Measurements from ENCODE around the gene NT5DC2.
A peak's percentile ranks its signal among the peaks of the same experiment; 100 is the strongest.

NT5DC2 gene

DNA sequence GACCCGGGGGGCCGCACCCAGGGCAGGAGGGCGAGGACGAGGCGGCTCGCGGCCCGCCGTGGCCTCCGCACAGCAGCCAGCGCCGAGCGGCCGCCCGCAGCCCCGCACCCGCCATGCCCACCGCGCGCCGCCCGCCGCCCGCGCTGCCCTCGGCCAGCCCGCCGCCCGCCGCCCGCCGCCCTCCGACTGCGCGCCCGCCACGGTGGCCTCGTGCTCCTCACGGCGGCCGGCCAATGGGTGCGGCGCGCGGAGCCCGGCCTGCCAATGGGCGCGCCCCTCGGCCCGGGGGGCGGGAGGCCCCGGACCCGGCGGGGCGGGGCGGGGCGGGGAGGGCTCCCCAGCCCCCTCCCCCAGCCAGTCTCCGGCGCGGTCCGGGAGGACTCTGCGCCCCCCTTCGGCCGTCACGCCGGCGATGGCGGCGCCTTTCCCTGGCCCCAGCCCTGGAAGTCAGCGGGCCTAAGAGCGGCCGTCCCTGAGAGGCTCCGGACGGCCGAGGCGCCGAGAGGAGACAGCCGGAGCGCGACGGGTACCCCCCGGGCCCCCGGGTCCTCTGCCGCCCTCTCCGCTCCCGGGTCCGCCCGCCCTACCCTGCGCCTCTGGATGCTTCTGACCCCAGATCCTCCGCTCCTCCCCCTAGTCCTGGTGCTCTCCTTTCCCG is at the start of gene NT5DC2:
NT5DC2 (minus strand) TSS at position 235 of the 658 bp plus-strand sequence; CDS start at position 115, 120 bp downstream.
- H3K27ac ChIP-seq = peak within 1 kb of the TSS; percentile 83 to 94
- H3K4me3 ChIP-seq = peak within 1 kb of the TSS; percentile 86
- peak; percentile 82 for DNase-seq (ENCODE audit: low spot score)
- TF ChIP-seq, protein P1, sequence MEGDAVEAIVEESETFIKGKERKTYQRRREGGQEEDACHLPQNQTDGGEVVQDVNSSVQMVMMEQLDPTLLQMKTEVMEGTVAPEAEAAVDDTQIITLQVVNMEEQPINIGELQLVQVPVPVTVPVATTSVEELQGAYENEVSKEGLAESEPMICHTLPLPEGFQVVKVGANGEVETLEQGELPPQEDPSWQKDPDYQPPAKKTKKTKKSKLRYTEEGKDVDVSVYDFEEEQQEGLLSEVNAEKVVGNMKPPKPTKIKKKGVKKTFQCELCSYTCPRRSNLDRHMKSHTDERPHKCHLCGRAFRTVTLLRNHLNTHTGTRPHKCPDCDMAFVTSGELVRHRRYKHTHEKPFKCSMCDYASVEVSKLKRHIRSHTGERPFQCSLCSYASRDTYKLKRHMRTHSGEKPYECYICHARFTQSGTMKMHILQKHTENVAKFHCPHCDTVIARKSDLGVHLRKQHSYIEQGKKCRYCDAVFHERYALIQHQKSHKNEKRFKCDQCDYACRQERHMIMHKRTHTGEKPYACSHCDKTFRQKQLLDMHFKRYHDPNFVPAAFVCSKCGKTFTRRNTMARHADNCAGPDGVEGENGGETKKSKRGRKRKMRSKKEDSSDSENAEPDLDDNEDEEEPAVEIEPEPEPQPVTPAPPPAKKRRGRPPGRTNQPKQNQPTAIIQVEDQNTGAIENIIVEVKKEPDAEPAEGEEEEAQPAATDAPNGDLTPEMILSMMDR (IDR thresholded peaks at IDR 0.05) = no peak

DNA sequence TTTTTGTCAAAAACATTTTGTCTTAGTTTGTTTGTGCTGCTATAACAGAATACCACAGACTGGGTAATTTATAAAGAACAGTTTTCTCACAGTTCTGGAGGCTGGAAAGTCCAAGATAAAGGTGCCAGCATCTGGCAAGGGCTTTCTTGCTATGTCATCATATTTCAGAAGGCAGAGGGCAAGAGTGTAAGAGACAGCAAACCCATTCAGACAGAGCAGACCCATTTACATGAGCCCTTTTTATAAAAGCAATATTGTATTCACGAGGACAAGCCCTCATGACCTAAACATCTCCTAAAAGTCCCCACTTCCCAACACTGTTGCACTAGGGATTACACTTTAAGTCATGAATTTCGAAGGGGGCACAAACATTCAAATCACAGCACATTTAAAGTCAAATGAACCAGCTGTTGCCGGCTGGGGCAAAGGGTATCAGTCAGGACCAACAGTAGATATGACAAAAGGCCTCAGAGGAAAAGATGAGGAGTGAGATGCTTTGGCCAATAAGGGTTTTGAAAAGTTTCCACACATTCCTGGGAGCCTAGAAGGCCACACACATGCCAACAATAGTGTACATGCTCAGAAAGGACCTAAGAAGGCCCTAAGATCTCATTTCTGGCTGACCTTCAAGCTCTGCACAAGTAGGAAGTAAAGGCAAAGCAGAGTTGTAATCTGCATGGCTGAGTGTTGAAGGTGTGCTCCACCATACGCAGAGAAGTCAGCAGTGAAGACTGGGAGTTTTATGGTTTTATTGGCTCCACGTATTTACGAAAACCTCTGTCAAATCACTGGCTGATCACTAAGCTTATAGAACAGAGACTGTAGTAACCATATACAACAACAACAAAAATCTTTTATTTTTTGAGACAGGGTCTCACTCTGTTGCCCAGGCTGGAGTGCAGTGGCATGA is 40.7 kb upstream of the NT5DC2 start:
- H3K27ac ChIP-seq = no peak overlapping the region
- DNase-seq (ENCODE audit: low spot score) = no peak
- TF ChIP-seq, protein P1 (IDR thresholded peaks at IDR 0.05) = no peak

DNA sequence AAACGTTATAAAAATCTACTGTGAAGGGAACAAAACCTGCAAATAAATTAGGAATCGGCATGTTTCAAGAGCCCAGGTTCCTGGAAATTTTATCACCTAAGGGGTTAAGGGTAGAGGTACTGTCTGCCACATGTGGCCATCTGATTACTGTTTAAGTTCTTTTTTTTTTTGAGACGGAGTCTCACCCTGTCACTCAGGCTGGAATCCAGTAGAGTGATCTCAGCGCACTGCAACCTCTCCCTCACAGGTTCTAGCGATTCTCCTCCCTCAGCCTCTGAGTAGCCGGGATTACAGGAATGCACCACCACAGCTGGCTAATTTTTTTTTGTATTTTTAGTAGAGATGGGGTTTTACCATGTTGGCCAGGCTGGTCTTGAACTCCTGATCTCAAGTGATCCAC is 38.6 kb upstream of the NT5DC2 start:
- no peak for DNase-seq (ENCODE audit: low spot score)
- H3K4me3 ChIP-seq = no peak overlapping the region
- H3K27ac ChIP-seq = no peak overlapping the region
- TF ChIP-seq, protein P1 (IDR thresholded peaks at IDR 0.05) = no peak

More for the DNA sequence above, 40.7 kb upstream of the NT5DC2 start:
- no peak overlapping the region for H3K4me3 ChIP-seq

DNA sequence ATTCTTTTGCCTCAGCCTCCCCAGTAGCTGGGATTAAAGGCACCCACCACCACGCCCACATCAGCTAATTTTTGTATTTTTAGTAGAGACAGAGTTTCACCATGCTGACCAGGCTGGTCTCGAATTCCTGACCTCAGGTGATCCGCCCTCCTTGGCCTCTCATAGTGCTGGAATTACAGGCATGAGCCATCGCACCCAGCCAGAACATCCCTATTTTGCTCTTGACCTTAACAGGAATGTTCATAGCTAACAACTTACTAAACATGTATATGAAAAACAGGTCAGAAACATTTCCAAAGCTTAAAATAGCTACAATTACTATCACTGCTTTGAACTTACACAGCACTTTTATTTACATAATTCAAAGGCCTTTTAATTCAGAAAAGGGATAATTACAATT is 36.4 kb upstream of the NT5DC2 start:
- Histone ChIP-seq H3K4me3 (no peak overlapping the region), H3K27ac (no peak overlapping the region)
- TF ChIP-seq, protein P1 (IDR thresholded peaks at IDR 0.05) = no peak
- no peak for DNase-seq (ENCODE audit: low spot score)

DNA sequence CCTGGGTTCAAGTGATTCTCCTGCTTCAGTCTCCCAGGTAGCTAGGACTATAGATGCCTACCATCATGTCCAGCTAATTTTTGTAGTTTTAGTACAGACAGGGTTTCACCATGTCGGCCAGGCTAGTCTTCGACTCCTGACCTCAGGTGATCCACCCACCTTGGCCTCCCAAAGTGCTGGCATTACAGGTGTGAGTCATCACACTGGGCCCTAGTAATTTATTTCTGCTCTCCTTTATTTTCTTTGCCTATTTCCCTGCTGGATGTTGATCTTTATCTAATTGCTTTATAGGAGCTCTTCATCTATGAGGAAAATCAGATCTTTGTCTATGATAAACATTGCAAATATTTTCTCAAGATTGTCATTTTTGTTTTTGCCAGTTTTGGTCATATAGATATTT is 34.4 kb upstream of the NT5DC2 start:
- Histone ChIP-seq H3K4me3 (no peak overlapping the region), H3K27ac (no peak overlapping the region)
- DNase-seq (ENCODE audit: low spot score) = no peak
- TF ChIP-seq, protein P1 (IDR thresholded peaks at IDR 0.05) = no peak

DNA sequence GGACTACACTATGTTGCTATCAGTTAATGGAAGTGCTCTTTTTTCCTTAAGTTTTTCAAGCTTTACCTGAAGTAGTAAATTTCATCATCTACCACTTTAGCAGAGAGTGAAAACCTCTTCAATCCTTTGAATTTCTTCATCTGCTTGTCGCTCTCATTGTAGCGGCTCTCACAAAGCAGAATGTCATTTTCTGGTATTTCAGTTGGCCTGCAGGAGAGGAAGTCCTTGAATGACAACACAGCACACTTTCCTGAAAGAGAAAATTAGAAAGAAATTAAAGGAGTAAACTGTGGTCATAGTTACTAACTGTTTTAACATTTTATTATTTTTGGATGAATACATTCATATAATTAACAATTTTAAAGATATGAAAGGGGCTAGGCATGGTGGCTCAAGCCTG is 30.3 kb upstream of the NT5DC2 start:
- no peak overlapping the region for H3K4me3 ChIP-seq
- TF ChIP-seq, protein P1 (IDR thresholded peaks at IDR 0.05) = no peak
- no peak for DNase-seq (ENCODE audit: low spot score)
- no peak overlapping the region for H3K27ac ChIP-seq

Measured in coronary artery (tissue), 2 donors.